Nephron progenitor cell (in vitro differentiated cells): ENCODE data around the gene FAM210B.
A peak's percentile ranks its signal among the peaks of the same experiment; 100 is the strongest.

Source experiments
- DNase-seq: peaks from one replicate; pipeline ENCODE4 v3.0.0; 2021
- H3K27ac Mint-ChIP-seq: 2 replicates; pipeline ENCODE4 v1.8.0; 2021; ENCODE audit warnings: mild to moderate bottlenecking, moderate library complexity, mixed read lengths
- H3K27me3 Mint-ChIP-seq: 2 replicates; pipeline ENCODE4 v1.8.0; 2021; ENCODE audit warnings: mild to moderate bottlenecking, low read depth, mixed read lengths; ENCODE audit not compliant: poor library complexity
- H3K36me3 Mint-ChIP-seq: 2 replicates; pipeline ENCODE4 v1.8.0; 2021; ENCODE audit warnings: low read depth, mixed read lengths
- H3K4me1 Mint-ChIP-seq: 2 replicates; pipeline ENCODE4 v1.8.0; 2021; ENCODE audit warnings: mixed read lengths
- H3K4me3 Mint-ChIP-seq: 2 replicates; pipeline ENCODE4 v1.8.0; 2021; ENCODE audit warnings: mild to moderate bottlenecking, moderate library complexity, mixed read lengths
- H3K9me3 Mint-ChIP-seq: 2 replicates; pipeline ENCODE4 v1.8.0; 2021; ENCODE audit warnings: mild to moderate bottlenecking, moderate library complexity, mixed read lengths
- TF ChIP-seq, protein P1 (sequence below): fragments of 200-600 bp; sonication (generic); IDR thresholded peaks from 2 replicates; pipeline ENCODE4 v1.5.0; 2021; ENCODE audit warnings: antibody characterized with exemption

Gene FAM210B

GRCh38 chr20:56372850-56373249 is 14.1 kb downstream of the FAM210B start:
- no peak overlapping the region for H3K4me3 Mint-ChIP-seq
- H3K4me1 Mint-ChIP-seq: no peaks in the 10 kb centered on the region
- DNase-seq: no peak
- no peaks in the 10 kb centered on the region for H3K27me3 Mint-ChIP-seq
- TF ChIP-seq, protein P1, sequence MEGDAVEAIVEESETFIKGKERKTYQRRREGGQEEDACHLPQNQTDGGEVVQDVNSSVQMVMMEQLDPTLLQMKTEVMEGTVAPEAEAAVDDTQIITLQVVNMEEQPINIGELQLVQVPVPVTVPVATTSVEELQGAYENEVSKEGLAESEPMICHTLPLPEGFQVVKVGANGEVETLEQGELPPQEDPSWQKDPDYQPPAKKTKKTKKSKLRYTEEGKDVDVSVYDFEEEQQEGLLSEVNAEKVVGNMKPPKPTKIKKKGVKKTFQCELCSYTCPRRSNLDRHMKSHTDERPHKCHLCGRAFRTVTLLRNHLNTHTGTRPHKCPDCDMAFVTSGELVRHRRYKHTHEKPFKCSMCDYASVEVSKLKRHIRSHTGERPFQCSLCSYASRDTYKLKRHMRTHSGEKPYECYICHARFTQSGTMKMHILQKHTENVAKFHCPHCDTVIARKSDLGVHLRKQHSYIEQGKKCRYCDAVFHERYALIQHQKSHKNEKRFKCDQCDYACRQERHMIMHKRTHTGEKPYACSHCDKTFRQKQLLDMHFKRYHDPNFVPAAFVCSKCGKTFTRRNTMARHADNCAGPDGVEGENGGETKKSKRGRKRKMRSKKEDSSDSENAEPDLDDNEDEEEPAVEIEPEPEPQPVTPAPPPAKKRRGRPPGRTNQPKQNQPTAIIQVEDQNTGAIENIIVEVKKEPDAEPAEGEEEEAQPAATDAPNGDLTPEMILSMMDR: no peak
- no peaks in the 10 kb centered on the region for H3K9me3 Mint-ChIP-seq
- peaks cover 49% of the 10 kb centered on the region for H3K36me3 Mint-ChIP-seq
- peak overlapping the region; percentile 4 for H3K27ac Mint-ChIP-seq

GRCh38 chr20:56373942-56374341 is 15.2 kb downstream of the FAM210B start:
- H3K27me3 Mint-ChIP-seq: no peaks in the 10 kb centered on the region
- no peaks in the 10 kb centered on the region for H3K4me1 Mint-ChIP-seq
- H3K4me3 Mint-ChIP-seq: no peak overlapping the region
- no peaks in the 10 kb centered on the region for H3K9me3 Mint-ChIP-seq
- peaks cover 60% of the 10 kb centered on the region for H3K36me3 Mint-ChIP-seq
- DNase-seq: no peak
- H3K27ac Mint-ChIP-seq: no peak overlapping the region
- TF ChIP-seq, protein P1: no peak

DNA sequence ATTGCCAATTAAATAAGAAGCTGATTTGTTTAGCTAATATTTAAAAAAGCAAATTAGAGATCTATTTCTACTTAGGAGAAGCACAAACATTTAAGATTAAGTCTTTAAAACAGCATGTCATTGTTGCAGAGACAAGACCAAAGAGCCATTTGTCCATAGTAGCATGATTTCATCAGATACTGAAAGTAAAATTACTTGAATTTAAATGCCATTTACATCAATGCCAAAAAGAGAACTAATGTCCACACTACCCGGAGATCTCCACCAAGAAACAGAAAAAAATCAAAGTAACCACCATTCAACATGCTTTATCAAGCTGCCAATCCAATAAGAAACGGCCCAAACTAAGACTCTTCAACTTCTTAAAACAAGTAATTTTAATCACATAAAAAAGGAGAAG is 17.6 kb downstream of the FAM210B start:
- Mint-ChIP-seq H3K9me3 (no peaks in the 10 kb centered on the region), H3K36me3 (peaks cover 68% of the 10 kb centered on the region), H3K4me3 (no peak overlapping the region), H3K27me3 (no peaks in the 10 kb centered on the region), H3K4me1 (no peaks in the 10 kb centered on the region), H3K27ac (no peak overlapping the region)
- DNase-seq: no peak
- TF ChIP-seq, protein P1: no peak

DNA sequence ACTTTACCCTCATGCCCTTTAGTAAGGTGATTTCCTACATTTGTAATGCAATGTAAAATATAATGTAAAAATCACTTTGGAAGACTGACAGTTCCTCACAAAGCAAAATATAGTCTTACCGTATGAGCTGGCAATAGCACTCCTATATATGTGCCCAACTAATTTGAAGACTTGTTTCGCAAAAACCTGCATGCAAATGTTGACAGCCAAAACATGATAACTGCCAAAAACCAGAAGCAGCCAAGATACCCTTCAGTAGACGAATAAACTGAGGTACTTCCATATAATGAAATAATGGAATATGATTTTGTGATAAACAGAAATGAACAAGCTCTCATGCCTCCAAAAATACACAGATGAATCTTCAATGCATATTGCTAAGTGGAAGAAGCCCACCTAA is 19.6 kb downstream of the FAM210B start:
- H3K4me3 Mint-ChIP-seq: no peak overlapping the region
- no peaks in the 10 kb centered on the region for H3K9me3 Mint-ChIP-seq
- DNase-seq: no peak
- no peaks in the 10 kb centered on the region for H3K27me3 Mint-ChIP-seq
- H3K4me1 Mint-ChIP-seq: no peaks in the 10 kb centered on the region
- H3K27ac Mint-ChIP-seq: no peak overlapping the region
- peaks cover 76% of the 10 kb centered on the region for H3K36me3 Mint-ChIP-seq
- TF ChIP-seq, protein P1: no peak

GRCh38 chr20:56380375-56380774 is 21.6 kb downstream of the FAM210B start:
- Mint-ChIP-seq H3K27me3 (no peaks in the 10 kb centered on the region), H3K9me3 (no peaks in the 10 kb centered on the region), H3K4me3 (no peak overlapping the region), H3K27ac (no peak overlapping the region), H3K36me3 (peaks cover 77% of the 10 kb centered on the region), H3K4me1 (peaks cover 6% of the 10 kb centered on the region)
- no peak for DNase-seq
- TF ChIP-seq, protein P1: no peak

- TF ChIP-seq, protein P1: no peak
- Mint-ChIP-seq H3K4me1 (peaks cover 10% of the 10 kb centered on the region), H3K36me3 (peaks cover 76% of the 10 kb centered on the region), H3K4me3 (no peak overlapping the region), H3K27ac (peak overlapping the region; percentile 61), H3K9me3 (no peaks in the 10 kb centered on the region), H3K27me3 (no peaks in the 10 kb centered on the region)
- DNase-seq: no peak
Measured at GRCh38 chr20:56381501-56381900, 22.7 kb downstream of the FAM210B start.
